H1 (cell line): ENCODE results near the gene KCNQ1.

ENCODE experiments used
- RFX5 ChIP-seq: IDR thresholded peaks from 2 replicates; pipeline ENCODE4 v1.6.1; 2011; ENCODE audit warnings: low read depth, low read length, improper control_type of control experiment, borderline replicate concordance
- TF ChIP-seq, protein P1 (sequence below), 3 experiments: IDR thresholded peaks; 1 replicate in 2 of 3; 2 replicates in 1 of 3; pipeline versions ENCODE4 v1.5.1 to v1.6.1; 2011; ENCODE audit warnings: low read length in 3 of 3, mild to moderate bottlenecking in 3 of 3, inconsistent platforms in 2 of 3, low read depth in 1 of 3, moderate library complexity in 1 of 3; ENCODE audit not compliant: insufficient read depth in 1 of 3; ENCODE audit errors: control extremely low read depth in 1 of 3

DNA sequence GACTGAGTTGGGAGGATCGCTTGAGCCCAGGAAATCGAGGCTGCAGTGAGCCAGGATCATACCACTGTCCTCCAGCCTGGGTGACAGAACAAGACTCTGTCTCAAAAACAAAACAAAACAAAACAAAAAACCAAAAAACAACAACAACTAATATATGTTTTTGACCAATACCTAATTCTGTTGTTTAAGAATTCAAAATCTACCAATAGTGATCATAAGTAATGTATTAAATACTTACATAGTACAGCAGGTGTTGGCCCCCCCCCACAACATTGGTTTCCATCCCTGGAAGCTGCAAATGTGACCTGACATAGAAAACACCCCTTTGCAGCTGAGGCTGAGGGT, 74.7 kb downstream of the KCNQ1 start:
- TF ChIP-seq, protein P1, sequence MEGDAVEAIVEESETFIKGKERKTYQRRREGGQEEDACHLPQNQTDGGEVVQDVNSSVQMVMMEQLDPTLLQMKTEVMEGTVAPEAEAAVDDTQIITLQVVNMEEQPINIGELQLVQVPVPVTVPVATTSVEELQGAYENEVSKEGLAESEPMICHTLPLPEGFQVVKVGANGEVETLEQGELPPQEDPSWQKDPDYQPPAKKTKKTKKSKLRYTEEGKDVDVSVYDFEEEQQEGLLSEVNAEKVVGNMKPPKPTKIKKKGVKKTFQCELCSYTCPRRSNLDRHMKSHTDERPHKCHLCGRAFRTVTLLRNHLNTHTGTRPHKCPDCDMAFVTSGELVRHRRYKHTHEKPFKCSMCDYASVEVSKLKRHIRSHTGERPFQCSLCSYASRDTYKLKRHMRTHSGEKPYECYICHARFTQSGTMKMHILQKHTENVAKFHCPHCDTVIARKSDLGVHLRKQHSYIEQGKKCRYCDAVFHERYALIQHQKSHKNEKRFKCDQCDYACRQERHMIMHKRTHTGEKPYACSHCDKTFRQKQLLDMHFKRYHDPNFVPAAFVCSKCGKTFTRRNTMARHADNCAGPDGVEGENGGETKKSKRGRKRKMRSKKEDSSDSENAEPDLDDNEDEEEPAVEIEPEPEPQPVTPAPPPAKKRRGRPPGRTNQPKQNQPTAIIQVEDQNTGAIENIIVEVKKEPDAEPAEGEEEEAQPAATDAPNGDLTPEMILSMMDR (IDR thresholded peaks at IDR 0.05; ENCODE audit: control extremely low read depth in 1 of 3, insufficient read depth in 1 of 3, low read depth in 1 of 3, low read length in 3 of 3), result no peak
- no peak for TF ChIP-seq RFX5
